Sigmoid colon (tissue), 4 donors: ENCODE data around the gene IRF2BPL.

Source experiments
- CTCF ChIP-seq, 4 experiments: fragments of 450-650 bp in 3 of 4; fragments of 200-600 bp in 1 of 4; IDR thresholded peaks; one replicate each; pipeline ENCODE4 v1.5.1; 2016 to 2019; ENCODE audit warnings: antibody characterized with exemption in 4 of 4, mild to moderate bottlenecking in 3 of 4, moderate library complexity in 2 of 4
- EP300 ChIP-seq, 4 donors: sonication (generic); formaldehyde crosslinking; IDR thresholded peaks; one replicate each; pipeline ENCODE4 v1.6.1; 2017; ENCODE audit warnings: antibody characterized with exemption in 4 of 4
- POLR2A ChIP-seq, 2 donors: fragments of 450-650 bp; IDR thresholded peaks; one replicate each; pipeline ENCODE4 v1.6.1; 2016; ENCODE audit warnings: antibody characterized with exemption in 2 of 2, mild to moderate bottlenecking in 2 of 2, moderate library complexity in 2 of 2
- POLR2AphosphoS5 ChIP-seq, 4 donors: sonication (generic); formaldehyde crosslinking; IDR thresholded peaks; one replicate each; pipeline ENCODE4 v1.6.1; 2017; ENCODE audit warnings: antibody characterized with exemption in 4 of 4

- TF ChIP-seq CTCF (IDR thresholded peaks at IDR 0.05) (no peak), POLR2A (IDR thresholded peaks at IDR 0.05) (no peak), POLR2AphosphoS5 (IDR thresholded peaks at IDR 0.05) (no peak), EP300 (IDR thresholded peaks at IDR 0.05) (no peak)
These were observed 31.1 kb downstream of the IRF2BPL start for GRCh38 chr14:76997257-76997970.
